Neural cell (in vitro differentiated cells): ENCODE results near the gene KCNIP3. TPM values are rescaled to one million over a fixed set of nuclear protein-coding genes. Genes with fewer than 3 reads are reported as not detected.

ENCODE experiments used
- H2AFZ ChIP-seq: fragments of 200-600, 300-800 bp; sonication (generic), shearing (Covaris generic); 2 replicates; pipeline ENCODE4 v1.6.0; 2014; ENCODE audit warnings: low read depth, mild to moderate bottlenecking, antibody characterized with exemption, low read length, moderate library complexity
- H3F3A ChIP-seq: fragments of 200-600 bp; shearing (Covaris generic); 2 replicates; pipeline ENCODE4 v1.6.1; 2016; ENCODE audit warnings: mild to moderate bottlenecking, moderate library complexity, mixed read lengths, antibody characterized with exemption, low read length; ENCODE audit not compliant: insufficient read depth, poor library complexity, severe bottlenecking
- H3K27ac ChIP-seq: fragments of 200-600, 300-800 bp; sonication (generic), shearing (Covaris generic); 2 replicates; pipeline ENCODE4 v1.5.1; 2014; ENCODE audit warnings: mild to moderate bottlenecking, low read length, moderate library complexity
- H3K27me3 ChIP-seq: fragments of 300-800, 200-600 bp; sonication (generic), shearing (Covaris generic); 2 replicates; pipeline ENCODE4 v1.6.0; 2014; ENCODE audit warnings: mild to moderate bottlenecking, low read depth, low read length, moderate library complexity; ENCODE audit not compliant: insufficient read depth
- H3K36me3 ChIP-seq: fragments of 300-800, 200-600 bp; sonication (generic), shearing (Covaris generic); 2 replicates; pipeline ENCODE4 v1.5.1; 2014; ENCODE audit warnings: mild to moderate bottlenecking, antibody characterized with exemption, low read length, moderate library complexity; ENCODE audit not compliant: insufficient read depth
- H3K4me2 ChIP-seq: fragments of 300-800, 200-600 bp; sonication (generic), shearing (Covaris generic); 2 replicates; pipeline ENCODE4 v1.6.0; 2014; ENCODE audit warnings: mild to moderate bottlenecking, low read length
- H3K4me3 ChIP-seq: fragments of 300-800, 200-600 bp; sonication (generic), shearing (Covaris generic); 2 replicates; pipeline ENCODE4 v1.5.1; 2014; ENCODE audit warnings: mild to moderate bottlenecking, low read length, moderate library complexity
- H3K79me2 ChIP-seq: fragments of 200-600 bp; shearing (Covaris generic); replicated peaks from 2 replicates; pipeline ENCODE4 v1.6.0; 2014; ENCODE audit warnings: mild to moderate bottlenecking, low read length, moderate library complexity; ENCODE audit not compliant: insufficient read depth
- H3K9ac ChIP-seq: fragments of 300-800, 200-600 bp; sonication (generic), shearing (Covaris generic); 2 replicates; pipeline ENCODE4 v1.6.1; 2016; ENCODE audit warnings: mild to moderate bottlenecking, low read length, mixed read lengths
- H3K9me2 ChIP-seq: fragments of 200-600 bp; shearing (Covaris generic); 2 replicates; pipeline ENCODE4 v1.6.1; 2016; ENCODE audit warnings: mild to moderate bottlenecking, low read length, mixed read lengths; ENCODE audit not compliant: insufficient read depth
- H3K9me3 ChIP-seq: fragments of 200-600, 300-800 bp; sonication (generic), shearing (Covaris generic); 2 replicates; pipeline ENCODE4 v1.6.1; 2016; ENCODE audit warnings: mild to moderate bottlenecking, mixed run types, low read length, moderate library complexity, mixed read lengths
- H4K20me1 ChIP-seq: fragments of 200-600 bp; shearing (Covaris generic); 2 replicates; pipeline ENCODE4 v1.6.1; 2016; ENCODE audit warnings: mild to moderate bottlenecking, mixed run types; ENCODE audit not compliant: insufficient read depth
- EP300 ChIP-seq: fragments of 450-650 bp; conservative IDR thresholded peaks from 2 replicates; pipeline ENCODE4 v1.6.1; 2014; ENCODE audit warnings: antibody characterized with exemption, mild to moderate bottlenecking, moderate library complexity; ENCODE audit not compliant: poor library complexity, severe bottlenecking
- EZH2 ChIP-seq: fragments of 200-600, 300-800 bp; shearing (Covaris generic), sonication (generic); IDR thresholded peaks from 2 replicates; pipeline ENCODE4 v1.6.1; 2014; ENCODE audit warnings: antibody characterized with exemption, low read length, borderline replicate concordance, mild to moderate bottlenecking; ENCODE audit not compliant: insufficient read depth, poor library complexity, severe bottlenecking
- MXI1 ChIP-seq: fragments of 450-650 bp; conservative IDR thresholded peaks from 2 replicates; pipeline ENCODE4 v1.6.1; 2014; ENCODE audit warnings: antibody characterized with exemption, mild to moderate bottlenecking; ENCODE audit not compliant: poor library complexity, severe bottlenecking
- POLR2AphosphoS5 ChIP-seq: IDR thresholded peaks from 2 replicates; pipeline ENCODE4 v1.6.1; 2012
- RAD21 ChIP-seq: fragments of 450-650 bp; conservative IDR thresholded peaks from 2 replicates; pipeline ENCODE4 v1.6.1; 2014; ENCODE audit warnings: antibody characterized with exemption, mild to moderate bottlenecking, moderate library complexity
- SMC3 ChIP-seq: fragments of 450-650 bp; conservative IDR thresholded peaks from 2 replicates; pipeline ENCODE4 v1.6.1; 2014; ENCODE audit warnings: antibody characterized with exemption, mild to moderate bottlenecking, moderate library complexity; ENCODE audit not compliant: poor library complexity
- TAF1 ChIP-seq: IDR thresholded peaks from 2 replicates; pipeline ENCODE4 v1.6.1; 2012; ENCODE audit warnings: low read depth
- polyA plus RNA-seq: library from polyadenylated mRNA; depleted of rRNA; stranded (reverse); fragments of >200 nt; gene quantifications from 2 replicates; pipeline ENCODE4 v1.2.3, GENCODE V29; 2014
- TF ChIP-seq, protein P1 (sequence below): IDR thresholded peaks from 2 replicates; pipeline ENCODE4 v1.6.1; 2012; ENCODE audit warnings: borderline replicate concordance
- TF ChIP-seq, protein P2 (sequence below): fragments of 450-650 bp; IDR thresholded peaks from 2 replicates; pipeline ENCODE4 v1.5.1; 2014; ENCODE audit warnings: antibody characterized with exemption, mild to moderate bottlenecking, moderate library complexity; ENCODE audit not compliant: poor library complexity, severe bottlenecking

The KCNIP3 gene
- polyA plus RNA-seq, 1 donor from 2014 or later = not detected

DNA sequence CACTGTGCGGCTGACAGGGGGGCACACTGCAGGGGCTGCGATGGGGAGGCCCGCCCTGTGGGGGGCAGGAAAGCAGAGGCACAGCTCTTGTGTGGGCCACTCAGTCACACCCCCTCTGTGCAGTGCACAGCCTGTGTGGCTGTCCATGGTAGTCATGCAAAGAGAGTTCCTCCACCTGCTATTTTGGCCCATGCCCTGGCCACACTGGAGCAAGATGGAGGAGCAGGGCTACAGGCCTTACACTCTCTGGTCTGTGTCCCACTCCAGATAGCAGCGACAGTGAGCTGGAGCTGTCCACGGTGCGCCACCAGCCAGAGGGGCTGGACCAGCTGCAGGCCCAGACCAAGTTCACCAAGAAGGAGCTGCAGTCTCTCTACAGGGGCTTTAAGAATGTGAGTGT, 76.9 kb downstream of the KCNIP3 start:
- no peak overlapping the region for H3K4me2 ChIP-seq
- no peaks in the 10 kb centered on the region for H3K79me2 ChIP-seq
- no peak overlapping the region for H3K27ac ChIP-seq
- no peak overlapping the region for H2AFZ ChIP-seq
- H3K9ac ChIP-seq = no peak overlapping the region
- H3K9me3 ChIP-seq = peaks cover 11% of the 10 kb centered on the region
- H3K4me3 ChIP-seq = no peak overlapping the region
- TF ChIP-seq MXI1 = no peak
- TF ChIP-seq POLR2AphosphoS5 = no peak
- no peak for TF ChIP-seq EP300
- TF ChIP-seq, protein P1, sequence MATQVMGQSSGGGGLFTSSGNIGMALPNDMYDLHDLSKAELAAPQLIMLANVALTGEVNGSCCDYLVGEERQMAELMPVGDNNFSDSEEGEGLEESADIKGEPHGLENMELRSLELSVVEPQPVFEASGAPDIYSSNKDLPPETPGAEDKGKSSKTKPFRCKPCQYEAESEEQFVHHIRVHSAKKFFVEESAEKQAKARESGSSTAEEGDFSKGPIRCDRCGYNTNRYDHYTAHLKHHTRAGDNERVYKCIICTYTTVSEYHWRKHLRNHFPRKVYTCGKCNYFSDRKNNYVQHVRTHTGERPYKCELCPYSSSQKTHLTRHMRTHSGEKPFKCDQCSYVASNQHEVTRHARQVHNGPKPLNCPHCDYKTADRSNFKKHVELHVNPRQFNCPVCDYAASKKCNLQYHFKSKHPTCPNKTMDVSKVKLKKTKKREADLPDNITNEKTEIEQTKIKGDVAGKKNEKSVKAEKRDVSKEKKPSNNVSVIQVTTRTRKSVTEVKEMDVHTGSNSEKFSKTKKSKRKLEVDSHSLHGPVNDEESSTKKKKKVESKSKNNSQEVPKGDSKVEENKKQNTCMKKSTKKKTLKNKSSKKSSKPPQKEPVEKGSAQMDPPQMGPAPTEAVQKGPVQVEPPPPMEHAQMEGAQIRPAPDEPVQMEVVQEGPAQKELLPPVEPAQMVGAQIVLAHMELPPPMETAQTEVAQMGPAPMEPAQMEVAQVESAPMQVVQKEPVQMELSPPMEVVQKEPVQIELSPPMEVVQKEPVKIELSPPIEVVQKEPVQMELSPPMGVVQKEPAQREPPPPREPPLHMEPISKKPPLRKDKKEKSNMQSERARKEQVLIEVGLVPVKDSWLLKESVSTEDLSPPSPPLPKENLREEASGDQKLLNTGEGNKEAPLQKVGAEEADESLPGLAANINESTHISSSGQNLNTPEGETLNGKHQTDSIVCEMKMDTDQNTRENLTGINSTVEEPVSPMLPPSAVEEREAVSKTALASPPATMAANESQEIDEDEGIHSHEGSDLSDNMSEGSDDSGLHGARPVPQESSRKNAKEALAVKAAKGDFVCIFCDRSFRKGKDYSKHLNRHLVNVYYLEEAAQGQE = no peak
- no peak for TF ChIP-seq TAF1
- TF ChIP-seq, protein P2, sequence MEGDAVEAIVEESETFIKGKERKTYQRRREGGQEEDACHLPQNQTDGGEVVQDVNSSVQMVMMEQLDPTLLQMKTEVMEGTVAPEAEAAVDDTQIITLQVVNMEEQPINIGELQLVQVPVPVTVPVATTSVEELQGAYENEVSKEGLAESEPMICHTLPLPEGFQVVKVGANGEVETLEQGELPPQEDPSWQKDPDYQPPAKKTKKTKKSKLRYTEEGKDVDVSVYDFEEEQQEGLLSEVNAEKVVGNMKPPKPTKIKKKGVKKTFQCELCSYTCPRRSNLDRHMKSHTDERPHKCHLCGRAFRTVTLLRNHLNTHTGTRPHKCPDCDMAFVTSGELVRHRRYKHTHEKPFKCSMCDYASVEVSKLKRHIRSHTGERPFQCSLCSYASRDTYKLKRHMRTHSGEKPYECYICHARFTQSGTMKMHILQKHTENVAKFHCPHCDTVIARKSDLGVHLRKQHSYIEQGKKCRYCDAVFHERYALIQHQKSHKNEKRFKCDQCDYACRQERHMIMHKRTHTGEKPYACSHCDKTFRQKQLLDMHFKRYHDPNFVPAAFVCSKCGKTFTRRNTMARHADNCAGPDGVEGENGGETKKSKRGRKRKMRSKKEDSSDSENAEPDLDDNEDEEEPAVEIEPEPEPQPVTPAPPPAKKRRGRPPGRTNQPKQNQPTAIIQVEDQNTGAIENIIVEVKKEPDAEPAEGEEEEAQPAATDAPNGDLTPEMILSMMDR = no peak
- no peak for TF ChIP-seq RAD21
- TF ChIP-seq EZH2 = no peak
- no peak for TF ChIP-seq SMC3
- no peaks in the 10 kb centered on the region for H3K27me3 ChIP-seq
- no peaks in the 10 kb centered on the region for H4K20me1 ChIP-seq
- no peaks in the 10 kb centered on the region for H3K9me2 ChIP-seq
- no peaks in the 10 kb centered on the region for H3K36me3 ChIP-seq
- no peaks in the 10 kb centered on the region for H3F3A ChIP-seq

DNA sequence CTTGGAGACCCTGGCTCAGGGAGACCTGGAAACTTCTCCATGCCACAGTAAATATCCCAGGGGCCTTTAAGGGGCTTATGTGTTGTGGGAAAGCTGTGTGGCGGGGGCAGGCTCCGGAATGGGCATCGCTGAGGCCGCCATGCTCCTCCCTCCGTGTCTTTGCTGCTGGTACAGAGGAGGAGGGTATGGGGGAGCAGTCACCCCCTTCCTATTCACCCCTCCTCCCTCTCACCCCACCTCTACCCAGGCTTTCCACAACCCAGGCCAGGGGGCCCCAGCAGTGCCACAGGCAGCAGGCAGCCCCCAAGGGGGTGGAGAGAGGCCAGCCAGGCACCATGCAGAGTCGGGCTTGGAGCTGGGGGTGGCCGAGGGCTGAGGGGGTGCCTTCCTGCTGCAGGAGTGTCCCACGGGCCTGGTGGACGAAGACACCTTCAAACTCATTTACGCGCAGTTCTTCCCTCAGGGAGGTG, 77.3 kb downstream of the KCNIP3 start:
- TF ChIP-seq RAD21 (no peak), EZH2 (no peak), SMC3 (no peak)
- Histone ChIP-seq H3K27ac (no peak overlapping the region), H2AFZ (no peak overlapping the region), H3K27me3 (no peaks in the 10 kb centered on the region), H3K4me3 (no peak overlapping the region), H3K9me2 (no peaks in the 10 kb centered on the region), H4K20me1 (no peaks in the 10 kb centered on the region), H3K9me3 (peaks cover 9% of the 10 kb centered on the region), H3K79me2 (no peaks in the 10 kb centered on the region), H3K9ac (no peak overlapping the region), H3K4me2 (no peak overlapping the region), H3K36me3 (no peaks in the 10 kb centered on the region), H3F3A (no peaks in the 10 kb centered on the region)
